ENCODE results near the gene TIFAB.

TIFAB gene

GRCh38 chr5:135445306-135445985 lies 6.7 kb downstream of the TIFAB start:
- DNase-seq (ENCODE audit: insufficient read length) (no peak), FAIRE-seq (no peak)
- TF ChIP-seq POLR2AphosphoS5 (IDR thresholded peaks at IDR 0.05; ENCODE audit: low read depth, low read length): no peak

- FAIRE-seq (no peak), DNase-seq (ENCODE audit: insufficient read length) (no peak)
- no peak for TF ChIP-seq TAF1 (IDR thresholded peaks at IDR 0.05; ENCODE audit: borderline replicate concordance, low read depth, low read length)
- no peak for TF ChIP-seq POLR2AphosphoS5 (IDR thresholded peaks at IDR 0.05; ENCODE audit: low read depth, low read length)
- no peak for TF ChIP-seq POLR2A (IDR thresholded peaks at IDR 0.05; ENCODE audit: low read depth, low read length)
Observed at GRCh38 chr5:135444881-135445280, 7.3 kb downstream of the TIFAB start.

- FAIRE-seq: no peak
- DNase-seq (ENCODE audit: insufficient read length): no peak
- no peak for TF ChIP-seq TAF1 (IDR thresholded peaks at IDR 0.05; ENCODE audit: borderline replicate concordance, low read depth, low read length)
- no peak for TF ChIP-seq POLR2A (IDR thresholded peaks at IDR 0.05; ENCODE audit: low read depth, low read length)
- no peak for TF ChIP-seq POLR2AphosphoS5 (IDR thresholded peaks at IDR 0.05; ENCODE audit: low read depth, low read length)
Observed at GRCh38 chr5:135444360-135444759, 7.8 kb downstream of the TIFAB start.

DNA sequence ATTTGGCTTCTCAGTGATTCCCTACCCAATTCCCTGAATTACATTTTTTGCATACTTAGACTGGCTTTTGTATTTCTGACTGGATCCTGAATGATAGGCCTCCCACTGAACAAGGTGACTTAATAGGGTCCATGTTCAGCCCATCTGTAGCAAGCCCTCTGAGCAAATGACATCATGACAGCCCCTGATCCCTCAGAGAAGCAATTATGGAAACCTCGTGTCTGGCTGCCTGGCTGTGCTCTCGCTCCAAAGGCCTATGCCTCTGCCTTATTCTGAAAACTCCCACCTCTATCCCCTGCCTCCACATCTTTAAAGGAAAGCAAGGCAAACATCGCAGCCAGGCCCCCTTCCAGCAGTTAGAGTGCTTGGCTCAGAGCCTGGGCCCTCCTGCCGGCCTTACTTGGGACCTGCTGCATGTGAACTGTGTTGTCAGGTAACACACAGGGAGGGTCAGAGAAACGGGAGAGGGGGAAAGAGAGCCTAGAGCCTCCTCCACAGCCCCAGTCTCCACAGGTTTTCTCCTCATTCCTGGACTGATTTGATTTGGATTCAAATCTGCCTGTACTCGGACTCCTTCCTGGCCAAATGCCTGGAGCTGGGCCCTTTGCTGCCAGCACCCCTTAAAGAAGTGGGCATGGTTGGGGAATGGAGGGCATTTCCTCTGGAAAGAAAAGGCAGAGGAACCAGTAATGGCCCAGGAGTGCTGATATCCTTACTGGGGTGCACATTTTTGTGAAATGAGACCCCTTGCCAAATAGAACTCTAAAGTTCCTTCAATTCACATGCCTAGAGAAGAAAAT lies 8.8 kb downstream of the TIFAB start:
- DNase-seq (ENCODE audit: insufficient read length) (no peak), FAIRE-seq (no peak)
- TF ChIP-seq POLR2AphosphoS5 (IDR thresholded peaks at IDR 0.05; ENCODE audit: low read depth, low read length) (no peak), TAF1 (IDR thresholded peaks at IDR 0.05; ENCODE audit: borderline replicate concordance, low read depth, low read length) (no peak), POLR2A (IDR thresholded peaks at IDR 0.05; ENCODE audit: low read depth, low read length) (no peak)

DNA sequence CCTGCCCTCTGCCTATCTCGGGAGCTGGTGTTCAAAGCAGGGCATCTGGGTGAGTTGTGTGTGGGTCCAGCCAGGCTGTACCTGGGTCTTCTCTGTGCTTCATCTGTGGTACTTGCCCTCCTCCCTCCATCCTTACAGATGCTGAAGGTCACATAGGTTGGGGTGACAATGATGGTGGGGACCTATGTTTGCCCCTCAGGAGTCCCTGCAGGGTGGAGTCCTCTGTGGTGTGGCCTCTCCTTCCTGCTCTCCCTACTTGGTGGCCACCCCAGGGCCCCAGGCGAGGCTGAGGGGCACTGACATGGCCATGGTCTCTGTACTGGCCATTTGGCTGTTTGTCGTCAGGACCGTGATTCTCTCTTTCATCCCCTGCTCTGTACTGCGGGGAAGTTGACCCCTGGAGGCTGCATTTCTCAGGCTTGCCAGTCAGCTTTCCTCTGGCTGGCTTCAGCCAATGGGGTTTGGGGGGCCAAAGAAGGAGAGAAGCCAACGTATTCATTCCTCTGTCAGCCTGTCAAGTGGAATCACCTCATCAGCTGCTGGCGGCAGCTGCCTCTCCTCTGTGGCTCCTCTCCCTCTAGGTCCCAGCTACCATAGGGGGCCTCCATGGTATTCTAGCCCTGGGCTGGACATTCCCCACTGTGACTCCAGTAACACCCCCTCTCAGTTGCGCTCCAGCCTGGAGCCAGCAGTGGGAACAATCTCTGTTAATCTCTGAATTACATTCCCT lies 9.6 kb downstream of the TIFAB start:
- DNase-seq (ENCODE audit: insufficient read length) (no peak), FAIRE-seq (no peak)
- TF ChIP-seq TAF1 (IDR thresholded peaks at IDR 0.05; ENCODE audit: borderline replicate concordance, low read depth, low read length): no peak
- no peak for TF ChIP-seq POLR2A (IDR thresholded peaks at IDR 0.05; ENCODE audit: low read depth, low read length)
- no peak for TF ChIP-seq POLR2AphosphoS5 (IDR thresholded peaks at IDR 0.05; ENCODE audit: low read depth, low read length)

DNA sequence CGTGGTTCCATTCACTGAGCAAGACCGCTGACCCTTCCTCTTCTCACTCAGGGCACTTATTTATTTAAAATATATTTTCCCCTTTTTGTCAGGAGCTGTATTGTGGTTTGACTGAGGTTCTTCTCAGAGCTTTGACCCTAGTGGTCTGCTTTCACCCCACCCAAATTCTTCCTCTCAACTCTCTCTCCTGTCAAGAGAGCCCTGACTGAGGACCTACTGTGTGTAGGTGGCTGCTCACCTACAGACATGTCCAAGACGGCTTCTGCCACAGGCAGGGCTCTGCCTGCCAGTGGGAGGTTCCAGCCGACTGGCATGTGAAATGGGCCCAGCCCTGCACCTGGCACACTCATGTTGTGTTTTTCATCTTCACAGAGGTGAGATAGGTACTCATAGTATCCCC lies 10.2 kb downstream of the TIFAB start:
- no peak for DNase-seq (ENCODE audit: insufficient read length)
- FAIRE-seq: no peak
- TF ChIP-seq POLR2A (IDR thresholded peaks at IDR 0.05; ENCODE audit: low read depth, low read length) (no peak), POLR2AphosphoS5 (IDR thresholded peaks at IDR 0.05; ENCODE audit: low read depth, low read length) (no peak), TAF1 (IDR thresholded peaks at IDR 0.05; ENCODE audit: borderline replicate concordance, low read depth, low read length) (no peak)

GRCh38 chr5:135441350-135441831 lies 10.8 kb downstream of the TIFAB start:
- DNase-seq (ENCODE audit: insufficient read length): no peak
- no peak for FAIRE-seq
- TF ChIP-seq POLR2A (IDR thresholded peaks at IDR 0.05; ENCODE audit: low read depth, low read length) (no peak), POLR2AphosphoS5 (IDR thresholded peaks at IDR 0.05; ENCODE audit: low read depth, low read length) (no peak), TAF1 (IDR thresholded peaks at IDR 0.05; ENCODE audit: borderline replicate concordance, low read depth, low read length) (no peak)

- DNase-seq (ENCODE audit: insufficient read length): no peak
- no peak for FAIRE-seq
- no peak for TF ChIP-seq TAF1 (IDR thresholded peaks at IDR 0.05; ENCODE audit: borderline replicate concordance, low read depth, low read length)
- no peak for TF ChIP-seq POLR2AphosphoS5 (IDR thresholded peaks at IDR 0.05; ENCODE audit: low read depth, low read length)
- no peak for TF ChIP-seq POLR2A (IDR thresholded peaks at IDR 0.05; ENCODE audit: low read depth, low read length)
Observed at GRCh38 chr5:135440916-135441315, 11.2 kb downstream of the TIFAB start.

DNA sequence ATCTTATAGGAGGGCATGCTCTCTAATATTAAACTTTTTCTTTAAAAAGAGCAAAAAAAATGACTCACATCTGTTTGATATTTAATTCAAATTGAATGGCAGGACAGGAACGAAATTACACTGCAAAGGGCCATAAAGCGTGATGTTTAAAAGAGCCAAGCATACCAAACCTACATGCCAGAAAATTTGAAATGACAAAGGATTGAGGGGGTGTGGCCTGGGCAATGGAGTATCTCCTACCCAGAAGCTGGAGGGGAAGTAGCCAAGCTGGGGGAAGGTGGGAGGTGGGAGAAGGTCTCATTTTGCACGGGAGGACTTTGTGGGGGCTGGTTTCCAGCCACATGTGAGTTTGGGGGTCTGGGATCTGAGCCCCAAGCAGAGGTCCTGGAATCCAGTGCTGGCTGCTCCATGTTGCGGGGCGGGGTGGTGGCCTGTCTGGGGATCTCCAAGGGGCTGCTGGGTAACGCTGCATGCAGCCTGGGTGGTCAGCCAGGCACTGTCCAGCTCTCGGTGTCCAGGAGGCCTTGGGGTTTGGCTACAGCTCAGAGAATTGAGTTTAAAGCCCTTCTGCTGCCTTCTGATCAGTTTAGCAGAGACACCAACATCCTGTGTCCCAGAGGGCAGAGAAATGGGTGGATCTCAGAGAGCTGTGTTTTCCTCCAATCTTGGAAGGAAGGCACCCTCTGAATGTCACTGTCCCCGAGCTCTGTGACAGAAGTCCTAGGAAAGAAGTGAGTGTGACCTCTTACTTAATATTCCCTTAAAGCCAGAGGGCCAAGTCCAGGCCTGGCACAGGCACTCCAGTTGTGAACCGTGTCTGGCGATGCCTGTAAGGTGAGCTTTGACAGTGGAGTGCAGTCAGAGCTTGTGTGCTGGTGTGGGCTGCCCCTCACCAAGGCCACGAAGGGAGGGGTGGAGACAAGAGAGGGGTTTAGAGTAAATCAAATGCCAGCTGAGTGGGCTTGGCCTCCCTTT lies 12.6 kb downstream of the TIFAB start:
- TF ChIP-seq POLR2AphosphoS5 (IDR thresholded peaks at IDR 0.05; ENCODE audit: low read depth, low read length): no peak
- TF ChIP-seq POLR2A (IDR thresholded peaks at IDR 0.05; ENCODE audit: low read depth, low read length): no peak
- no peak for TF ChIP-seq TAF1 (IDR thresholded peaks at IDR 0.05; ENCODE audit: borderline replicate concordance, low read depth, low read length)

DNA sequence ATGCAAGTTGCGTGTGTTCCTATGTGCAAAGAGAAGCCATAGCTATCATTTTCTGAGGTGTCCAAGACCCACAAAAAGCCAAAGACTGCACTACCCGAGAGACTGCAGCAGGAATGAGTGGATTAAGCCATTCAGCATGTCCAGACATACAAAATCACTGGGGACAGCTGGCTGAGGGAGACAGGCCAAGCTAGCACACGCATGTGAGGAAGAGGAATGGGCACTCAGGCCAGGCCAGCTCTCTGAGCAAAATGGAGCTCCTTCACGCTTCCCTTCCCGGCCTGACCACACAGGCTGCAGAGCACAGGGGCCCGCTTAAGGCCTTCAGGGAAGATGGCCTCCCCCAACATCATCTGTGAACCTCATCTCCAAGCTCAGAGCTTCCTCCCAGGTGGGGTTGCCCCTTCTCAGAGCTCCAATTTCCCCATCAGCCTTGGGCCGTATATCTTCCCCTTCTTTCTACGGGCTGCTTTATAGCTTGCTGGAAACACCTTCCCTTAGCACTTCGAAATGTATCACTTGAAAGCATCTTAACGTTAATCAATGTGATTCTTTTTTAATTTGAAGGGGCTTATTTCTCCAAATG lies 13.4 kb downstream of the TIFAB start:
- DNase-seq (ENCODE audit: insufficient read length): no peak
- no peak for TF ChIP-seq TAF1 (IDR thresholded peaks at IDR 0.05; ENCODE audit: borderline replicate concordance, low read depth, low read length)
- no peak for TF ChIP-seq POLR2A (IDR thresholded peaks at IDR 0.05; ENCODE audit: low read depth, low read length)
- no peak for TF ChIP-seq POLR2AphosphoS5 (IDR thresholded peaks at IDR 0.05; ENCODE audit: low read depth, low read length)
- no peak for FAIRE-seq

More for the DNA sequence above, 12.6 kb downstream of the TIFAB start:
- DNase-seq (ENCODE audit: insufficient read length) (no peak), FAIRE-seq (no peak)

Data from GM12892 (cell line).